Caco-2 (cell line): ENCODE data around the gene FAP. TPM values are rescaled to one million over a fixed set of nuclear protein-coding genes. Genes with fewer than 3 reads are reported as not detected.

Source experiments
- BruUV-seq: library from RNA; stranded (reverse); fragments of 400-500 nt; replicated peaks from 2 replicates; lab custom pipeline; 2021; lab: Mats Ljungman, UMichigan
- CTCF ChIA-PET: fragments of 300-600 bp; sonication (Branson Sonifier 250); formaldehyde crosslinking; loops from one replicate; lab custom pipeline; 2022; ENCODE audit warnings: antibody characterized with exemption; lab: Charles Lee
- POLR2A ChIA-PET: fragments of 300-600 bp; sonication (Branson Sonifier 250); formaldehyde crosslinking; loops from one replicate; lab custom pipeline; 2022; ENCODE audit warnings: antibody characterized with exemption; lab: Charles Lee
- DNase-seq, 2 experiments: peaks; one replicate each; pipeline versions ENCODE4 v3.0.0 to v3.0.0-alpha.2; 2020 to 2022
- H3K27me3 ChIP-seq: replicated peaks from 2 replicates; pipeline ENCODE4 v1.6.0; 2011; ENCODE audit warnings: low read length; ENCODE audit not compliant: control insufficient read depth, insufficient read depth
- H3K36me3 ChIP-seq: 2 replicates; pipeline ENCODE4 v1.5.1; 2011; ENCODE audit warnings: low read length; ENCODE audit not compliant: control insufficient read depth, insufficient read depth
- H3K4me1 ChIP-seq: fragments of 250-450 bp; sonication (Bioruptor Pico); 2 replicates; pipeline ENCODE4 v1.5.1; 2020; ENCODE audit warnings: mild to moderate bottlenecking
- H3K4me3 ChIP-seq: 2 replicates; pipeline ENCODE4 v1.5.1; 2011; ENCODE audit warnings: low read depth, mild to moderate bottlenecking, control low read depth, low read length
- H3K9me3 ChIP-seq: fragments of 250-450 bp; sonication (Bioruptor Pico); 2 replicates; pipeline ENCODE4 v1.5.1; 2020; ENCODE audit warnings: mild to moderate bottlenecking, moderate library complexity
- H3K27ac Mint-ChIP-seq: one replicate; pipeline ENCODE4 v1.8.0; 2022; ENCODE audit warnings: mixed read lengths; ENCODE audit not compliant: unreplicated experiment
- H3K27me3 Mint-ChIP-seq: one replicate; pipeline ENCODE4 v1.8.0; 2022; ENCODE audit warnings: mixed read lengths; ENCODE audit not compliant: insufficient read depth, unreplicated experiment
- H3K36me3 Mint-ChIP-seq: one replicate; pipeline ENCODE4 v1.8.0; 2022; ENCODE audit warnings: mild to moderate bottlenecking, mixed read lengths; ENCODE audit not compliant: insufficient read depth, unreplicated experiment
- H3K4me1 Mint-ChIP-seq: one replicate; pipeline ENCODE4 v1.8.0; 2022; ENCODE audit warnings: low read depth, mixed read lengths; ENCODE audit not compliant: unreplicated experiment
- H3K4me3 Mint-ChIP-seq: one replicate; pipeline ENCODE4 v1.8.0; 2022; ENCODE audit warnings: mild to moderate bottlenecking, moderate library complexity, mixed read lengths; ENCODE audit not compliant: unreplicated experiment
- H3K9me3 Mint-ChIP-seq: one replicate; pipeline ENCODE4 v1.8.0; 2022; ENCODE audit warnings: mixed read lengths; ENCODE audit not compliant: unreplicated experiment
- intact Hi-C: fragments of 100-400 bp; cut with micrococcal nuclease; formaldehyde crosslinking; loops from one replicate; pipeline ENCODE4 v1.10.0; 2022; ENCODE audit not compliant: unreplicated experiment
- total RNA-seq: library from RNA; stranded (reverse); gene quantifications from 2 replicates; pipeline ENCODE4 v1.2.3, GENCODE V29; 2022
- TF ChIP-seq, protein P1 (sequence below), 2 experiments: fragments of 200-600 bp in 1 of 2; IDR thresholded peaks; 1 replicate in 1 of 2; 2 replicates in 1 of 2; pipeline versions ENCODE4 v1.5.1 to v1.8.0; 2011 to 2022; ENCODE audit warnings: antibody characterized with exemption in 1 of 2, control low read depth in 1 of 2, inconsistent platforms in 1 of 2, low read depth in 1 of 2, low read length in 1 of 2, mild to moderate bottlenecking in 1 of 2, moderate library complexity in 1 of 2; ENCODE audit not compliant: insufficient read depth in 1 of 2, severe bottlenecking in 1 of 2, unreplicated experiment in 1 of 2

The FAP gene
- total RNA-seq, 1 experiment from 2014 or later: not detected

DNA sequence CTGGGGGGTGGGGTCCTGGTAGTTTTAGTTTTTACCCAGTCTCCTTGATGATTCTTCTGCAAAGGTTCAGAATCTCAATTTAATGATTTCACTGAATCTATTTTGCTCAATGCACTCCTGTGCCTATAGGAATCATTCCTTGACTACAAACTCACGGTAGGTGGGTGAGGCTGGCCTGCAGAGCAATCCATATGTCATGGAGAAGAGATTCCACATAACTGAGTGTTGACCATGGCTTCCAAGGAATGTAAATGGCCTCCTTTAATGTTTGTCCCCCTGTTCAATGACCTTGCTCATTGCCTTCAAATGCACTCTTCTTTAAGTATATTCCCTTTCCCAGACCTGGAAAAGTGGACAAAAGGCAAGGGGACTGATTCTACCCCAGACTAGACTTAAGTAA, 12.5 kb downstream of the FAP start:
- Mint-ChIP-seq H3K36me3 (no peaks in the 10 kb centered on the region), H3K27ac (no peak overlapping the region), H3K4me3 (no peak overlapping the region), H3K9me3 (no peaks in the 10 kb centered on the region), H3K27me3 (peaks cover 3% of the 10 kb centered on the region), H3K4me1 (no peaks in the 10 kb centered on the region)
- POLR2A ChIA-PET: no interaction called here
- no TSS peak for BruUV-seq
- CTCF ChIA-PET: no interaction called here
- H3K4me3 ChIP-seq: no peak overlapping the region
- DNase-seq: no peak
- no peaks in the 10 kb centered on the region for H3K9me3 ChIP-seq
- intact Hi-C loops: no loop called here
- no peaks in the 10 kb centered on the region for H3K4me1 ChIP-seq
- no peaks in the 10 kb centered on the region for H3K36me3 ChIP-seq
- no peaks in the 10 kb centered on the region for H3K27me3 ChIP-seq
- TF ChIP-seq, protein P1, sequence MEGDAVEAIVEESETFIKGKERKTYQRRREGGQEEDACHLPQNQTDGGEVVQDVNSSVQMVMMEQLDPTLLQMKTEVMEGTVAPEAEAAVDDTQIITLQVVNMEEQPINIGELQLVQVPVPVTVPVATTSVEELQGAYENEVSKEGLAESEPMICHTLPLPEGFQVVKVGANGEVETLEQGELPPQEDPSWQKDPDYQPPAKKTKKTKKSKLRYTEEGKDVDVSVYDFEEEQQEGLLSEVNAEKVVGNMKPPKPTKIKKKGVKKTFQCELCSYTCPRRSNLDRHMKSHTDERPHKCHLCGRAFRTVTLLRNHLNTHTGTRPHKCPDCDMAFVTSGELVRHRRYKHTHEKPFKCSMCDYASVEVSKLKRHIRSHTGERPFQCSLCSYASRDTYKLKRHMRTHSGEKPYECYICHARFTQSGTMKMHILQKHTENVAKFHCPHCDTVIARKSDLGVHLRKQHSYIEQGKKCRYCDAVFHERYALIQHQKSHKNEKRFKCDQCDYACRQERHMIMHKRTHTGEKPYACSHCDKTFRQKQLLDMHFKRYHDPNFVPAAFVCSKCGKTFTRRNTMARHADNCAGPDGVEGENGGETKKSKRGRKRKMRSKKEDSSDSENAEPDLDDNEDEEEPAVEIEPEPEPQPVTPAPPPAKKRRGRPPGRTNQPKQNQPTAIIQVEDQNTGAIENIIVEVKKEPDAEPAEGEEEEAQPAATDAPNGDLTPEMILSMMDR (IDR thresholded peaks at IDR 0.05; ENCODE audit: insufficient read depth in 1 of 2, low read depth in 1 of 2, low read length in 1 of 2, severe bottlenecking in 1 of 2, unreplicated experiment in 1 of 2): no peak

DNA sequence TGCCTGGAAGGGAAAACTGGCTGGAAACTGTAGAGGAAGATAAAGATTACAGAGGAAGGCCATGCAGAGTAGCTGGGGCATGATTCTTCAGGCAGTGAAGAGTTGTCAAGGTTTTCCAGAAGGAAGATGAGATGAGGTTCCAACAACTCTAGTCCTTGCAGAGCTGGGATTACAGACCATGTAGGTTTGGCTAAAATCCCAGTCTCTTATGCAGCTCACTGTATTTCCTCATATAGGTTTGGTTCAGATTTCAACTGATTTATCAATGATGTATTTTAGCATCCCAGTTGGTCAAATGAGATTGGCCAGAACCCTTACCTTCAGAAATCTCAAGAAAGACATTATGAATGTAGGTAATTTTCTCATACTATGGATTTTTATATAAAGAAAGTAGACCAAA, 16.4 kb downstream of the FAP start:
- H3K36me3 Mint-ChIP-seq: no peaks in the 10 kb centered on the region
- CTCF ChIA-PET: no interaction called here
- intact Hi-C loops: no loop called here

GRCh38 chr2:162221064-162221463, 22.2 kb downstream of the FAP start:
- no peaks in the 10 kb centered on the region for H3K27me3 ChIP-seq
- no peak overlapping the region for H3K4me3 ChIP-seq
- H3K4me3 Mint-ChIP-seq: no peak overlapping the region
- no TSS peak for BruUV-seq
- ChIA-PET CTCF (interaction anchor here (1.0 to 3.5 kb wide), 3 partner anchors 9 to 80 kb away, joined by 4 to 43 read pairs (median 9); no protein-coding TSS in a partner anchor), POLR2A (no interaction called here)
- H3K36me3 ChIP-seq: no peaks in the 10 kb centered on the region
- H3K27me3 Mint-ChIP-seq: peaks cover 15% of the 10 kb centered on the region
- H3K9me3 Mint-ChIP-seq: no peaks in the 10 kb centered on the region
- no peak overlapping the region for H3K27ac Mint-ChIP-seq
- H3K9me3 ChIP-seq: no peaks in the 10 kb centered on the region
- TF ChIP-seq, protein P1 (IDR thresholded peaks at IDR 0.05; ENCODE audit: insufficient read depth in 1 of 2, low read depth in 1 of 2, low read length in 1 of 2, severe bottlenecking in 1 of 2, unreplicated experiment in 1 of 2): peak; percentile 91 to 95
- peak; percentile 61 to 81 for DNase-seq
- intact Hi-C loops: loop anchor here (1.0 kb wide), 3 partner anchors 68 to 113 kb away; no protein-coding TSS in a partner anchor
- H3K4me1 ChIP-seq: no peaks in the 10 kb centered on the region
- H3K36me3 Mint-ChIP-seq: no peaks in the 10 kb centered on the region
- H3K4me1 Mint-ChIP-seq: no peaks in the 10 kb centered on the region

More for the DNA sequence above, 16.4 kb downstream of the FAP start:
- Histone ChIP-seq H3K27me3 (no peaks in the 10 kb centered on the region), H3K36me3 (no peaks in the 10 kb centered on the region), H3K4me3 (no peak overlapping the region), H3K4me1 (no peaks in the 10 kb centered on the region), H3K9me3 (no peaks in the 10 kb centered on the region)
- no peak for DNase-seq
- TF ChIP-seq, protein P1 (IDR thresholded peaks at IDR 0.05; ENCODE audit: insufficient read depth in 1 of 2, low read depth in 1 of 2, low read length in 1 of 2, severe bottlenecking in 1 of 2, unreplicated experiment in 1 of 2): no peak
- H3K4me1 Mint-ChIP-seq: no peaks in the 10 kb centered on the region
- H3K27me3 Mint-ChIP-seq: peaks cover 4% of the 10 kb centered on the region
- H3K4me3 Mint-ChIP-seq: no peak overlapping the region
- no peaks in the 10 kb centered on the region for H3K9me3 Mint-ChIP-seq
- POLR2A ChIA-PET: no interaction called here
- no TSS peak for BruUV-seq
- H3K27ac Mint-ChIP-seq: no peak overlapping the region
